GM12872 (cell line): Measurements from ENCODE around the gene SYCP2.
A peak's percentile ranks its signal among the peaks of the same experiment; 100 is the strongest.

ENCODE experiments used
- TF ChIP-seq, protein P1 (sequence below): IDR thresholded peaks from 3 replicates; pipeline ENCODE4 v1.5.1; 2011; ENCODE audit warnings: low read depth, mild to moderate bottlenecking, low read length, moderate library complexity; ENCODE audit not compliant: insufficient read depth

The SYCP2 gene

DNA sequence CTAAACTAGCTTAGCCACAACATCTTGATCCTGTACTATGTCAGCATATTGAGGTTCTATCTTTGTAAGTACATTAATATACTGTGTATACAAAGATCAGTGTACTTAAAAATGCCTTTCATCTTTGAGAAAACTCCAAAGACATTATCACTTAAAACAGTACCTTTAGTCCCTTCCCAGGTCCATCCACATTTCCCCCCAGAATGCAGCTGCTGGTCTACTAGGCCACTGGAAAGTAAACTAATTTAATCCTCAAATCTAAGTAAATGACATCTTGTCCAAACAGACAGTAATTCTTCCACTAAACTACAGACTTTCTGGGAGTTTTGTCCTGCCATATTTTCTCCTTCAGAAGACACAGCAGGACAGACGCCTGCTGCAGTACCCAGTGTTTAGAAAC is 68.7 kb downstream of the SYCP2 start:
- TF ChIP-seq, protein P1, sequence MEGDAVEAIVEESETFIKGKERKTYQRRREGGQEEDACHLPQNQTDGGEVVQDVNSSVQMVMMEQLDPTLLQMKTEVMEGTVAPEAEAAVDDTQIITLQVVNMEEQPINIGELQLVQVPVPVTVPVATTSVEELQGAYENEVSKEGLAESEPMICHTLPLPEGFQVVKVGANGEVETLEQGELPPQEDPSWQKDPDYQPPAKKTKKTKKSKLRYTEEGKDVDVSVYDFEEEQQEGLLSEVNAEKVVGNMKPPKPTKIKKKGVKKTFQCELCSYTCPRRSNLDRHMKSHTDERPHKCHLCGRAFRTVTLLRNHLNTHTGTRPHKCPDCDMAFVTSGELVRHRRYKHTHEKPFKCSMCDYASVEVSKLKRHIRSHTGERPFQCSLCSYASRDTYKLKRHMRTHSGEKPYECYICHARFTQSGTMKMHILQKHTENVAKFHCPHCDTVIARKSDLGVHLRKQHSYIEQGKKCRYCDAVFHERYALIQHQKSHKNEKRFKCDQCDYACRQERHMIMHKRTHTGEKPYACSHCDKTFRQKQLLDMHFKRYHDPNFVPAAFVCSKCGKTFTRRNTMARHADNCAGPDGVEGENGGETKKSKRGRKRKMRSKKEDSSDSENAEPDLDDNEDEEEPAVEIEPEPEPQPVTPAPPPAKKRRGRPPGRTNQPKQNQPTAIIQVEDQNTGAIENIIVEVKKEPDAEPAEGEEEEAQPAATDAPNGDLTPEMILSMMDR, result no peak

- TF ChIP-seq, protein P1, result no peak
Measured at GRCh38 chr20:59863058-59863457, 70.4 kb downstream of the SYCP2 start.

GRCh38 chr20:59861401-59861800 is 72.0 kb downstream of the SYCP2 start:
- TF ChIP-seq, protein P1, result no peak

- TF ChIP-seq, protein P1, result no peak
Measured at GRCh38 chr20:59858425-59858824, 75.0 kb downstream of the SYCP2 start.

DNA sequence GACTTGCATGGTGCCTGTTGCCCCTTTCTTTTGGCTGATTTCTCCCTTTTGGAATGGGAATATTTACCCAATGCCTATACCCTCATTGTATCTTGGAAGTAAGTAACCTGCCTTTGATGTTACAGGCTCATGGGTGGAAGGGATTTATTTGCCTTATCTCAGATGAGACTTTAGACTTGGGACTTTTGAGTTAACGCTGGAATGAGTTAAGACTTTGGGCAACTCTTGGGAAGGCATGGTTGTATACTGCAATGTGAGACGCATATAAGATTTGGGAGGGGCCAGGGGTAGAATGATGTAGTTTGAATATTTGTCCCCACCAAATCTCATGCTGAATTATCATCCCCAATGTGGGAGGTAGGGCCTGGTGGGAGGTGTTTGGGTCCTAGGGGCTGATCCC is 75.5 kb downstream of the SYCP2 start:
- TF ChIP-seq, protein P1, result no peak

DNA sequence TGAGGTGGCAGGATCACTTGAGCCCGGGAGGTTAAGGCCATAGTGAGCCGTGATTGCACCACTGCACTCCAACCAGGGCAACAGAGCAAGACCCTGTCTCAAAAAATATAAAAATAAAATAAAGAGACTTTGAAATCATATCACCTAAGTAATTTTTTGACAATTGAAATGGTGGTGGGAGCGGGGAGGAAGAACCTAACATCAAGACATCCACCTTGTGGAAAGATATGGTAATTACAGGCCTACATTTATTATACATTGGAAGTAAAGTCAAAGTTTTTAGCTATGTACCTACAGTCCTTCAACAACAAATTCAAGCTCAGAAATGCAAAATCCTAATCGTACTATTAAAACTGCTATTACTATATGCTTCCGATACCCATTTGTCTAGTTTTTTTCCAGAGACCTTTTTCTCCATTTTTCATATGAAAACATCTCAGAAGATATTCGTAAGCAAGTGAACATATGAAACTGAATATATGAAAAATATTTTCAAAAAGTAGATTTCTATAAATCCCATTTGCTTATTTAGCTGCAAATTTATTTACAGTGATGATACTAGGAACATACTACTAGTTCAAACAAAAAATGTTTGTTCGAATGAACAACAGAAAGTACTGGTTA is 83.3 kb downstream of the SYCP2 start:
- TF ChIP-seq, protein P1, result peak; percentile 57

- TF ChIP-seq, protein P1, result no peak
Measured at GRCh38 chr20:59848182-59848581, 85.3 kb downstream of the SYCP2 start.
